Neural cell (in vitro differentiated cells): Measurements from ENCODE around the gene LDB2. TPM values are rescaled to one million over a fixed set of nuclear protein-coding genes. Genes with fewer than 3 reads are reported as not detected.

Experiments used
- H2AFZ ChIP-seq: fragments of 200-600, 300-800 bp; sonication (generic), shearing (Covaris generic); 2 replicates; pipeline ENCODE4 v1.6.0; 2014; ENCODE audit warnings: low read depth, mild to moderate bottlenecking, antibody characterized with exemption, low read length, moderate library complexity
- H3F3A ChIP-seq: fragments of 200-600 bp; shearing (Covaris generic); 2 replicates; pipeline ENCODE4 v1.6.1; 2016; ENCODE audit warnings: mild to moderate bottlenecking, moderate library complexity, mixed read lengths, antibody characterized with exemption, low read length; ENCODE audit not compliant: insufficient read depth, poor library complexity, severe bottlenecking
- H3K27ac ChIP-seq: fragments of 200-600, 300-800 bp; sonication (generic), shearing (Covaris generic); 2 replicates; pipeline ENCODE4 v1.5.1; 2014; ENCODE audit warnings: mild to moderate bottlenecking, low read length, moderate library complexity
- H3K27me3 ChIP-seq: fragments of 300-800, 200-600 bp; sonication (generic), shearing (Covaris generic); 2 replicates; pipeline ENCODE4 v1.6.0; 2014; ENCODE audit warnings: mild to moderate bottlenecking, low read depth, low read length, moderate library complexity; ENCODE audit not compliant: insufficient read depth
- H3K36me3 ChIP-seq: fragments of 300-800, 200-600 bp; sonication (generic), shearing (Covaris generic); 2 replicates; pipeline ENCODE4 v1.5.1; 2014; ENCODE audit warnings: mild to moderate bottlenecking, antibody characterized with exemption, low read length, moderate library complexity; ENCODE audit not compliant: insufficient read depth
- H3K4me2 ChIP-seq: fragments of 300-800, 200-600 bp; sonication (generic), shearing (Covaris generic); 2 replicates; pipeline ENCODE4 v1.6.0; 2014; ENCODE audit warnings: mild to moderate bottlenecking, low read length
- H3K4me3 ChIP-seq: fragments of 300-800, 200-600 bp; sonication (generic), shearing (Covaris generic); 2 replicates; pipeline ENCODE4 v1.5.1; 2014; ENCODE audit warnings: mild to moderate bottlenecking, low read length, moderate library complexity
- H3K79me2 ChIP-seq: fragments of 200-600 bp; shearing (Covaris generic); replicated peaks from 2 replicates; pipeline ENCODE4 v1.6.0; 2014; ENCODE audit warnings: mild to moderate bottlenecking, low read length, moderate library complexity; ENCODE audit not compliant: insufficient read depth
- H3K9ac ChIP-seq: fragments of 300-800, 200-600 bp; sonication (generic), shearing (Covaris generic); 2 replicates; pipeline ENCODE4 v1.6.1; 2016; ENCODE audit warnings: mild to moderate bottlenecking, low read length, mixed read lengths
- H3K9me2 ChIP-seq: fragments of 200-600 bp; shearing (Covaris generic); 2 replicates; pipeline ENCODE4 v1.6.1; 2016; ENCODE audit warnings: mild to moderate bottlenecking, low read length, mixed read lengths; ENCODE audit not compliant: insufficient read depth
- H3K9me3 ChIP-seq: fragments of 200-600, 300-800 bp; sonication (generic), shearing (Covaris generic); 2 replicates; pipeline ENCODE4 v1.6.1; 2016; ENCODE audit warnings: mild to moderate bottlenecking, mixed run types, low read length, moderate library complexity, mixed read lengths
- H4K20me1 ChIP-seq: fragments of 200-600 bp; shearing (Covaris generic); 2 replicates; pipeline ENCODE4 v1.6.1; 2016; ENCODE audit warnings: mild to moderate bottlenecking, mixed run types; ENCODE audit not compliant: insufficient read depth
- CTCF ChIP-seq: fragments of 450-650 bp; IDR thresholded peaks from 2 replicates; pipeline ENCODE4 v1.5.1; 2014; ENCODE audit warnings: antibody characterized with exemption, mild to moderate bottlenecking, moderate library complexity; ENCODE audit not compliant: poor library complexity, severe bottlenecking
- EP300 ChIP-seq: fragments of 450-650 bp; conservative IDR thresholded peaks from 2 replicates; pipeline ENCODE4 v1.6.1; 2014; ENCODE audit warnings: antibody characterized with exemption, mild to moderate bottlenecking, moderate library complexity; ENCODE audit not compliant: poor library complexity, severe bottlenecking
- EZH2 ChIP-seq: fragments of 200-600, 300-800 bp; shearing (Covaris generic), sonication (generic); IDR thresholded peaks from 2 replicates; pipeline ENCODE4 v1.6.1; 2014; ENCODE audit warnings: antibody characterized with exemption, low read length, borderline replicate concordance, mild to moderate bottlenecking; ENCODE audit not compliant: insufficient read depth, poor library complexity, severe bottlenecking
- MXI1 ChIP-seq: fragments of 450-650 bp; conservative IDR thresholded peaks from 2 replicates; pipeline ENCODE4 v1.6.1; 2014; ENCODE audit warnings: antibody characterized with exemption, mild to moderate bottlenecking; ENCODE audit not compliant: poor library complexity, severe bottlenecking
- POLR2AphosphoS5 ChIP-seq: IDR thresholded peaks from 2 replicates; pipeline ENCODE4 v1.6.1; 2012
- RAD21 ChIP-seq: fragments of 450-650 bp; conservative IDR thresholded peaks from 2 replicates; pipeline ENCODE4 v1.6.1; 2014; ENCODE audit warnings: antibody characterized with exemption, mild to moderate bottlenecking, moderate library complexity
- REST ChIP-seq: IDR thresholded peaks from 2 replicates; pipeline ENCODE4 v1.6.1; 2012; ENCODE audit warnings: borderline replicate concordance
- SMC3 ChIP-seq: fragments of 450-650 bp; conservative IDR thresholded peaks from 2 replicates; pipeline ENCODE4 v1.6.1; 2014; ENCODE audit warnings: antibody characterized with exemption, mild to moderate bottlenecking, moderate library complexity; ENCODE audit not compliant: poor library complexity
- TAF1 ChIP-seq: IDR thresholded peaks from 2 replicates; pipeline ENCODE4 v1.6.1; 2012; ENCODE audit warnings: low read depth
- polyA plus RNA-seq: library from polyadenylated mRNA; depleted of rRNA; stranded (reverse); fragments of >200 nt; gene quantifications from 2 replicates; pipeline ENCODE4 v1.2.3, GENCODE V29; 2014

The LDB2 gene
- polyA plus RNA-seq, 1 donor from 2014 or later = 58.9 TPM

GRCh38 chr4:16658183-16658582 lies 240.3 kb downstream of the LDB2 start:
- Histone ChIP-seq H3K79me2 (no peaks in the 10 kb centered on the region), H3K27ac (no peak overlapping the region), H3F3A (no peaks in the 10 kb centered on the region)

GRCh38 chr4:16655111-16655510 lies 243.3 kb downstream of the LDB2 start:
- no peaks in the 10 kb centered on the region for H3K79me2 ChIP-seq
- H3K36me3 ChIP-seq = no peaks in the 10 kb centered on the region
- no peak overlapping the region for H3K9ac ChIP-seq
- H3K4me2 ChIP-seq = no peak overlapping the region
- H3K27me3 ChIP-seq = no peaks in the 10 kb centered on the region
- H3K9me2 ChIP-seq = no peaks in the 10 kb centered on the region
- H3K27ac ChIP-seq = no peak overlapping the region
- no peak overlapping the region for H3K4me3 ChIP-seq
- H3F3A ChIP-seq = no peaks in the 10 kb centered on the region
- no peaks in the 10 kb centered on the region for H3K9me3 ChIP-seq
- no peak overlapping the region for H2AFZ ChIP-seq
- no peaks in the 10 kb centered on the region for H4K20me1 ChIP-seq
- no peak for TF ChIP-seq MXI1
- no peak for TF ChIP-seq POLR2AphosphoS5
- TF ChIP-seq REST = no peak
- no peak for TF ChIP-seq SMC3
- TF ChIP-seq EP300 = no peak
- TF ChIP-seq CTCF = no peak

More at GRCh38 chr4:16658183-16658582, 240.3 kb downstream of the LDB2 start:
- Histone ChIP-seq H3K4me2 (no peak overlapping the region), H2AFZ (no peak overlapping the region), H3K9me2 (no peaks in the 10 kb centered on the region), H3K9me3 (no peaks in the 10 kb centered on the region), H3K27me3 (no peaks in the 10 kb centered on the region), H3K4me3 (no peak overlapping the region), H3K36me3 (no peaks in the 10 kb centered on the region), H4K20me1 (no peaks in the 10 kb centered on the region), H3K9ac (no peak overlapping the region)
- no peak for TF ChIP-seq REST
- no peak for TF ChIP-seq POLR2AphosphoS5
- no peak for TF ChIP-seq EZH2
- no peak for TF ChIP-seq MXI1
- no peak for TF ChIP-seq TAF1
- no peak for TF ChIP-seq CTCF
- TF ChIP-seq SMC3 = no peak
- TF ChIP-seq EP300 = no peak
- no peak for TF ChIP-seq RAD21
